Astrocyte (in vitro differentiated cells and primary cell): ENCODE data around the gene CELF5. TPM values are rescaled to one million over a fixed set of nuclear protein-coding genes. Genes with fewer than 3 reads are reported as not detected.

ENCODE experiments used
- DNase-seq: peaks from one replicate; pipeline ENCODE4 v3.0.0-alpha.2; 2010; ENCODE audit warnings: low read depth
- FAIRE-seq: peaks from 2 replicates; lab custom pipeline; 2011; peaks lifted over from hg19 to GRCh38; lab: Jason Lieb, UNC
- H2AFZ ChIP-seq: 2 replicates; pipeline ENCODE4 v1.6.0; 2012; ENCODE audit warnings: low read depth, low read length, inconsistent platforms
- H3K27ac ChIP-seq: 2 replicates; pipeline ENCODE4 v1.5.1; 2011; ENCODE audit warnings: low read depth, low read length, inconsistent platforms
- H3K27me3 ChIP-seq: 2 replicates; pipeline ENCODE4 v1.6.0; 2011; ENCODE audit warnings: low read length, inconsistent platforms; ENCODE audit not compliant: insufficient read depth
- H3K36me3 ChIP-seq: 2 replicates; pipeline ENCODE4 v1.5.1; 2011; ENCODE audit warnings: low read length, inconsistent platforms; ENCODE audit not compliant: insufficient read depth
- H3K4me1 ChIP-seq: 2 replicates; pipeline ENCODE4 v1.5.1; 2011; ENCODE audit warnings: low read length, inconsistent platforms; ENCODE audit not compliant: insufficient read depth
- H3K4me2 ChIP-seq: 2 replicates; pipeline ENCODE4 v1.6.0; 2012; ENCODE audit warnings: low read length, inconsistent platforms
- H3K4me3 ChIP-seq: 2 replicates; pipeline ENCODE4 v1.5.1; 2011; ENCODE audit warnings: low read depth, mild to moderate bottlenecking, low read length, inconsistent platforms; ENCODE audit not compliant: insufficient read depth
- H3K79me2 ChIP-seq: 2 replicates; pipeline ENCODE4 v1.6.0; 2012; ENCODE audit warnings: mild to moderate bottlenecking, low read length, inconsistent platforms; ENCODE audit not compliant: insufficient read depth
- H3K9ac ChIP-seq: 2 replicates; pipeline ENCODE4 v1.6.0; 2012; ENCODE audit warnings: mild to moderate bottlenecking, low read length, inconsistent platforms
- H3K9me3 ChIP-seq: 2 replicates; pipeline ENCODE4 v1.5.1; 2012; ENCODE audit warnings: low read depth, mild to moderate bottlenecking, low read length, inconsistent platforms; ENCODE audit not compliant: insufficient read depth
- H4K20me1 ChIP-seq: 2 replicates; pipeline ENCODE4 v1.6.0; 2012; ENCODE audit warnings: low read length, inconsistent platforms; ENCODE audit not compliant: insufficient read depth
- H3K27ac Mint-ChIP-seq: one replicate; pipeline ENCODE4 v1.8.0; 2021; ENCODE audit warnings: mild to moderate bottlenecking, mixed read lengths; ENCODE audit not compliant: unreplicated experiment
- H3K27me3 Mint-ChIP-seq: one replicate; pipeline ENCODE4 v1.8.0; 2021; ENCODE audit warnings: low read depth, mixed read lengths; ENCODE audit not compliant: unreplicated experiment
- H3K36me3 Mint-ChIP-seq: one replicate; pipeline ENCODE4 v1.8.0; 2021; ENCODE audit warnings: low read depth, mixed read lengths; ENCODE audit not compliant: unreplicated experiment
- H3K4me1 Mint-ChIP-seq: one replicate; pipeline ENCODE4 v1.8.0; 2021; ENCODE audit warnings: low read depth, mixed read lengths; ENCODE audit not compliant: unreplicated experiment
- H3K4me3 Mint-ChIP-seq: one replicate; pipeline ENCODE4 v1.8.0; 2021; ENCODE audit warnings: mild to moderate bottlenecking, moderate library complexity, mixed read lengths; ENCODE audit not compliant: unreplicated experiment
- H3K9me3 Mint-ChIP-seq: one replicate; pipeline ENCODE4 v1.8.0; 2021; ENCODE audit warnings: mild to moderate bottlenecking, mixed read lengths; ENCODE audit not compliant: unreplicated experiment
- CTCF ChIP-seq: IDR thresholded peaks from 2 replicates; pipeline ENCODE4 v1.5.1; 2011; ENCODE audit warnings: low read depth, mild to moderate bottlenecking, inconsistent platforms, low read length, moderate library complexity; ENCODE audit not compliant: insufficient read depth
- EZH2 ChIP-seq: IDR thresholded peaks from 2 replicates; pipeline ENCODE4 v1.6.1; 2012; ENCODE audit warnings: mild to moderate bottlenecking, low read length, inconsistent platforms; ENCODE audit not compliant: insufficient read depth
- total RNA-seq: library from RNA; stranded (reverse); gene quantifications from 2 replicates; pipeline ENCODE4 v1.2.1, GENCODE V29; 2021

Gene CELF5
- total RNA-seq, 1 donor from 2014 or later: 1.2 TPM

GRCh38 chr19:3269916-3270671 is 45.6 kb downstream of the CELF5 start:
- H3K9me3 ChIP-seq: peaks cover 7% of the 10 kb centered on the region
- DNase-seq: no peak
- H3K4me3 Mint-ChIP-seq: no peak overlapping the region
- no peaks in the 10 kb centered on the region for H3K36me3 Mint-ChIP-seq
- H3K4me3 ChIP-seq: no peak overlapping the region
- H4K20me1 ChIP-seq: no peaks in the 10 kb centered on the region
- H2AFZ ChIP-seq: no peak overlapping the region
- no peaks in the 10 kb centered on the region for H3K79me2 ChIP-seq
- peaks cover 42% of the 10 kb centered on the region for H3K27me3 ChIP-seq
- H3K9ac ChIP-seq: no peak overlapping the region
- H3K27ac Mint-ChIP-seq: no peak overlapping the region
- TF ChIP-seq CTCF (no peak), EZH2 (peak; percentile 61)
- H3K27ac ChIP-seq: no peak overlapping the region
- no peaks in the 10 kb centered on the region for H3K4me1 Mint-ChIP-seq
- H3K27me3 Mint-ChIP-seq: peaks cover 50% of the 10 kb centered on the region
- H3K9me3 Mint-ChIP-seq: peaks cover 2% of the 10 kb centered on the region
- no peak overlapping the region for H3K4me2 ChIP-seq
- FAIRE-seq: no peak
- H3K4me1 ChIP-seq: no peaks in the 10 kb centered on the region
- no peaks in the 10 kb centered on the region for H3K36me3 ChIP-seq

- peaks cover 1% of the 10 kb centered on the region for H3K4me1 Mint-ChIP-seq
- no peaks in the 10 kb centered on the region for H3K36me3 Mint-ChIP-seq
- TF ChIP-seq EZH2 (no peak), CTCF (no peak)
- H3K9me3 Mint-ChIP-seq: peaks cover 2% of the 10 kb centered on the region
- no peak overlapping the region for H3K27ac Mint-ChIP-seq
- Histone ChIP-seq H3K9ac (no peak overlapping the region), H3K9me3 (peaks cover 7% of the 10 kb centered on the region), H3K27me3 (peaks cover 43% of the 10 kb centered on the region), H4K20me1 (no peaks in the 10 kb centered on the region), H3K79me2 (no peaks in the 10 kb centered on the region), H3K27ac (no peak overlapping the region), H3K4me2 (no peak overlapping the region), H3K36me3 (no peaks in the 10 kb centered on the region), H2AFZ (no peak overlapping the region), H3K4me1 (peaks cover 3% of the 10 kb centered on the region), H3K4me3 (no peak overlapping the region)
- H3K27me3 Mint-ChIP-seq: peaks cover 50% of the 10 kb centered on the region
- no peak for FAIRE-seq
- DNase-seq: peak; percentile 18
- no peak overlapping the region for H3K4me3 Mint-ChIP-seq
Measured at GRCh38 chr19:3270902-3271301, 46.4 kb downstream of the CELF5 start.

- no peaks in the 10 kb centered on the region for H3K79me2 ChIP-seq
- no peak overlapping the region for H3K27ac ChIP-seq
- no peak overlapping the region for H2AFZ ChIP-seq
- no peak for DNase-seq
- H3K9ac ChIP-seq: no peak overlapping the region
- Mint-ChIP-seq H3K4me3 (no peak overlapping the region), H3K27me3 (peaks cover 47% of the 10 kb centered on the region), H3K9me3 (no peaks in the 10 kb centered on the region), H3K36me3 (no peaks in the 10 kb centered on the region), H3K4me1 (peaks cover 1% of the 10 kb centered on the region), H3K27ac (no peak overlapping the region)
- TF ChIP-seq EZH2 (no peak), CTCF (no peak)
- no peaks in the 10 kb centered on the region for H3K36me3 ChIP-seq
- H3K4me2 ChIP-seq: no peak overlapping the region
- H4K20me1 ChIP-seq: no peaks in the 10 kb centered on the region
- H3K27me3 ChIP-seq: peaks cover 36% of the 10 kb centered on the region
- H3K4me1 ChIP-seq: peaks cover 3% of the 10 kb centered on the region
- no peak for FAIRE-seq
- H3K4me3 ChIP-seq: no peak overlapping the region
- H3K9me3 ChIP-seq: peaks cover 7% of the 10 kb centered on the region
Measured at GRCh38 chr19:3272401-3272931, 48.0 kb downstream of the CELF5 start.
